Calu3 (cell line): ENCODE measurements around the gene NR2F1-AS1. TPM values are rescaled to one million over a fixed set of nuclear protein-coding genes. Genes with fewer than 3 reads are reported as not detected.

Experiments
- BruUV-seq: library from RNA; stranded (reverse); fragments of 400-500 nt; replicated peaks from 2 replicates; lab custom pipeline; 2021; lab: Mats Ljungman, UMichigan
- CTCF ChIA-PET: fragments of 300-600 bp; sonication (Branson Sonifier 250); formaldehyde crosslinking; loops from one replicate; lab custom pipeline; 2022; ENCODE audit warnings: antibody characterized with exemption; lab: Charles Lee
- DNase-seq: peaks from one replicate; pipeline ENCODE4 v3.0.0; 2022
- H3K27ac Mint-ChIP-seq: one replicate; pipeline ENCODE4 v1.8.0; 2022; ENCODE audit warnings: mixed read lengths; ENCODE audit not compliant: unreplicated experiment
- H3K27me3 Mint-ChIP-seq: one replicate; pipeline ENCODE4 v1.8.0; 2022; ENCODE audit warnings: mixed read lengths; ENCODE audit not compliant: unreplicated experiment
- H3K36me3 Mint-ChIP-seq: one replicate; pipeline ENCODE4 v1.8.0; 2022; ENCODE audit warnings: mild to moderate bottlenecking, moderate library complexity, mixed read lengths; ENCODE audit not compliant: insufficient read depth, unreplicated experiment
- H3K4me1 Mint-ChIP-seq: one replicate; pipeline ENCODE4 v1.8.0; 2022; ENCODE audit warnings: mild to moderate bottlenecking, low read depth, mixed read lengths; ENCODE audit not compliant: unreplicated experiment
- H3K4me3 Mint-ChIP-seq: one replicate; pipeline ENCODE4 v1.8.0; 2022; ENCODE audit warnings: mild to moderate bottlenecking, low read depth, moderate library complexity, mixed read lengths; ENCODE audit not compliant: unreplicated experiment
- H3K9me3 Mint-ChIP-seq: one replicate; pipeline ENCODE4 v1.8.0; 2022; ENCODE audit warnings: low read depth, mixed read lengths; ENCODE audit not compliant: unreplicated experiment
- CTCF ChIP-seq: fragments of 200-600 bp; IDR thresholded peaks from one replicate; pipeline ENCODE4 v1.8.0; 2022; ENCODE audit warnings: antibody characterized with exemption; ENCODE audit not compliant: unreplicated experiment
- intact Hi-C: fragments of 100-400 bp; cut with micrococcal nuclease; formaldehyde crosslinking; loops from one replicate; pipeline ENCODE4 v1.10.0; 2022; ENCODE audit not compliant: unreplicated experiment
- total RNA-seq: library from RNA; stranded (reverse); gene quantifications from 2 replicates; pipeline ENCODE4 v1.2.3, GENCODE V29; 2022

Gene NR2F1-AS1
- total RNA-seq, 1 experiment from 2014 or later: 20.9 TPM

- intact Hi-C loops: loop anchor here (2.0 to 10.0 kb wide), 3 partner anchors 323 to 487 kb away; no protein-coding TSS in a partner anchor
- Mint-ChIP-seq H3K27ac (no peak overlapping the region), H3K4me3 (no peak overlapping the region), H3K27me3 (no peaks in the 10 kb centered on the region), H3K9me3 (peaks cover 5% of the 10 kb centered on the region), H3K4me1 (peaks cover 19% of the 10 kb centered on the region), H3K36me3 (no peaks in the 10 kb centered on the region)
- TF ChIP-seq CTCF: no peak
- BruUV-seq: no TSS peak
- no peak for DNase-seq
- CTCF ChIA-PET: no interaction called here
Measured at GRCh38 chr5:93401634-93402213, 179.3 kb downstream of the NR2F1-AS1 start.

GRCh38 chr5:93399675-93400074 lies 181.3 kb downstream of the NR2F1-AS1 start:
- no peak for TF ChIP-seq CTCF
- no TSS peak for BruUV-seq
- Mint-ChIP-seq H3K27me3 (no peaks in the 10 kb centered on the region), H3K36me3 (no peaks in the 10 kb centered on the region), H3K9me3 (peaks cover 10% of the 10 kb centered on the region), H3K4me1 (peaks cover 19% of the 10 kb centered on the region), H3K27ac (no peak overlapping the region), H3K4me3 (no peak overlapping the region)
- intact Hi-C loops: loop anchor here (10.0 kb wide), 2 partner anchors 405 to 485 kb away; no protein-coding TSS in a partner anchor
- CTCF ChIA-PET: no interaction called here
- DNase-seq: no peak

GRCh38 chr5:93395971-93396379 lies 185.0 kb downstream of the NR2F1-AS1 start:
- no TSS peak for BruUV-seq
- H3K36me3 Mint-ChIP-seq: no peaks in the 10 kb centered on the region
- H3K9me3 Mint-ChIP-seq: peaks cover 14% of the 10 kb centered on the region
- H3K27ac Mint-ChIP-seq: no peak overlapping the region
- no peak overlapping the region for H3K4me3 Mint-ChIP-seq
- DNase-seq: no peak
- no peaks in the 10 kb centered on the region for H3K27me3 Mint-ChIP-seq
- no peak for TF ChIP-seq CTCF
- H3K4me1 Mint-ChIP-seq: no peaks in the 10 kb centered on the region
- CTCF ChIA-PET: no interaction called here
- intact Hi-C loops: no loop called here

- no peak for DNase-seq
- no peaks in the 10 kb centered on the region for H3K36me3 Mint-ChIP-seq
- CTCF ChIA-PET: no interaction called here
- H3K4me1 Mint-ChIP-seq: no peaks in the 10 kb centered on the region
- no TSS peak for BruUV-seq
- intact Hi-C loops: no loop called here
- no peaks in the 10 kb centered on the region for H3K27me3 Mint-ChIP-seq
- TF ChIP-seq CTCF: no peak
- H3K4me3 Mint-ChIP-seq: no peak overlapping the region
- H3K27ac Mint-ChIP-seq: no peak overlapping the region
- H3K9me3 Mint-ChIP-seq: peaks cover 14% of the 10 kb centered on the region
Measured at GRCh38 chr5:93395010-93395409, 186.0 kb downstream of the NR2F1-AS1 start.
